Posterior cingulate gyrus (tissue), 11 donors: ENCODE measurements around the gene E2F2.
A peak's percentile ranks its signal among the peaks of the same experiment; 100 is the strongest.

ENCODE experiments used
- DNase-seq, 10 donors: peaks; one replicate each; pipeline versions ENCODE4 v3.0.0 to v3.0.0-alpha.2; 2020 to 2021; ENCODE audit warnings: mixed read lengths in 3 of 10
- intact Hi-C: fragments of 100-400 bp; cut with DNase I; formaldehyde crosslinking; loops from one replicate; pipeline ENCODE4 v1.15.1; 2023

Gene E2F2

GRCh38 chr1:23563755-23564374 is 32.8 kb upstream of the E2F2 start:
- DNase-seq = peak in 2 of 10 donors; percentile 14 to 41
- intact Hi-C loops = no loop called here

GRCh38 chr1:23563003-23563402 is 32.0 kb upstream of the E2F2 start:
- peak in 2 of 10 donors; percentile 26 to 57 for DNase-seq
- intact Hi-C loops = no loop called here

- intact Hi-C loops = no loop called here
- peak; percentile 79 to 98 (median 87) for DNase-seq
These were observed 31.3 kb upstream of the E2F2 start for GRCh38 chr1:23562137-23562876.

DNA sequence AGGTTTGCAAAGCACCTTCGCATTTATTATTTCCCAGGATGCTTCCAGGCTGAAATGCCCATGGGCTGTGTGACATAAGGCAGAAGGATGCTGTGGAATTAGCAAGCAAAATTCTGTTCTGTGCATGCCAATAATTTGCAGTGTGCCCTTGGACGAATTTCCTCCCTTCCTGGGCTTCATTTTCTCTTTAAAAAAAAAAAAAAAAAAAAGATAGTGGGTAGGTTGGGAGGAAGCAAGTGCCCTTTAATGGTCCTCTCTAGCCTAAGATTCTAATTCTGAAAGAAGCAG is 30.7 kb upstream of the E2F2 start:
- intact Hi-C loops = no loop called here

GRCh38 chr1:23561076-23561812 is 30.2 kb upstream of the E2F2 start:
- intact Hi-C loops = no loop called here
- peak in 1 of 10 donors; percentile 3 for DNase-seq

More for the DNA sequence above, 30.7 kb upstream of the E2F2 start:
- no peak for DNase-seq

DNA sequence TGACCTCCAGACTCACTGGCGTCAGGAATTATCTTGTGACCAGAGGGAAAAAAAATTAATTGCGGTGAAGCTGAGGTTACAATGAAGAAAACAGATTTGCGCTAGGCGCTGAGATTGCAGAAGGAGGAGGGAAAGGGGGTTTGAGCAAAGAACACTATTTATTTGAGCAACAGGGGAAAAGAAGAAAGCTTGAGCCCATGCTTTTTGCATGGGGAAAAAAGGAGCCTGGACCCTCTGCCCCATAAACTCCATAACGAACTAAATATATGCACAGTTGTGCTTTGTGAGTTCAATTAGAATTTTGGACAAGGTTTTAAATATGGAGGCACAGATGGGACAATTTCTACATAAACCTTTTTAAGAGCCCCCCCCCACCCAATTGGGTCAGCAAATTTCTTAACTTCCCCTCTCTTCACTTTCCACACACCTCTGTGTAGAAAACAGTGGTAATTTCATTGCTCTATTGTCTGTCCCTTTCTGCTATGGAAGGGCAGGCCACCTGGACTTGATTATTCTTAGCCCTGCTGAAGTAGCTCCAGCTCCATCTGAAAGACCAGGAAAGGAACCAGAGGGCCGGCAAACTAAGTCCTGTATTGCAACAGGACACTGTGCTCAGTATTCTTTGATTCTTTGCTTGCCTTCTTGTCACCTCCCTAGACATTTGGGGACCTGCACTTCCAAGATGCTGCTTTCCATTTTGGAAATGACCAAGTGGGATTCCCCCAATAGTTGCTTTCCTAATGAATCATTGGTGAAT is 29.1 kb upstream of the E2F2 start:
- intact Hi-C loops = no loop called here
- peak in 1 of 10 donors; percentile 5 for DNase-seq

GRCh38 chr1:23559136-23559984 is 28.3 kb upstream of the E2F2 start, which contains the start of gene ID3:
Gene ID3, minus strand, starts transcription at chr1:23559501. Its CDS starts 75 bp downstream, at chr1:23559426.
- intact Hi-C loops = no loop called here

GRCh38 chr1:23558872-23559135 is 27.8 kb upstream of the E2F2 start:
- intact Hi-C loops = no loop called here
- DNase-seq = no peak

More at GRCh38 chr1:23559136-23559984, 28.3 kb upstream of the E2F2 start, which contains the start of gene ID3:
- peak; percentile 78 to 98 (median 86) for DNase-seq

DNA sequence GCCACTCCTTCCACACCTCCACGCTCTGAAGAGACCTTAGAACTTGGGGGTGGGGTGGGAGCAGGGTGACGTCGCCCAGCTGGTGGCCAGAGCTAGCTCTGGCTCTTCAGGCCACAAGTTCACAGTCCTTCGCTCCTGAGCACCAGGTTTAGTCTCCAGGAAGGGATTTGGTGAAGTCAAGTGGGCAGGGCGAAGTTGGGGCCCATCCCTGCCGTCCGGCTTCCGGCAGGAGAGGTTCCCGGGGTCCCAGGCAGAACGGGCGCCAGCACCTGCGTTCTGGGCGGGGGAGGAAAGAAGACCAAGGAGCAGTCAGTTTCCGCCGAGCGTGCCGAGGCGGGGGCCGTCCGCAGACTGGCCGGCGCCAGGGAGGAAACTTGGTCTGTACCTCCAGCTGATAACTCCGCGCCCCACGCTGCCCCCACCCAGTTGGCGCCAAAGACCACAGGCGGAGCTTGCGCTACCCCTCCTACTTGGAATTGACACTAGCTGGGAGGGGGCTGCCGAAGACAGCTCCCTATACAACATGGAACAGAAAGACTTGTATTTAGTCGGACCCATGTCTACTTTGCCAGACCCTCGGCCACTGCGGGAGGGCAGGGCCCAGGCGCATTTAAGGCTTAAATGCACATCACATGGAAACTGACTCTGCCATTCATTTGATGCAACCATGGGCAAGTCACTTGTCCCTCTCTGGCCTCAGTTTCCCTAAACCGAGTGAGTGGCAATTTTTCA is 27.3 kb upstream of the E2F2 start:
- peak in 2 of 10 donors; percentile 82 to 85 for DNase-seq
- intact Hi-C loops = no loop called here

DNA sequence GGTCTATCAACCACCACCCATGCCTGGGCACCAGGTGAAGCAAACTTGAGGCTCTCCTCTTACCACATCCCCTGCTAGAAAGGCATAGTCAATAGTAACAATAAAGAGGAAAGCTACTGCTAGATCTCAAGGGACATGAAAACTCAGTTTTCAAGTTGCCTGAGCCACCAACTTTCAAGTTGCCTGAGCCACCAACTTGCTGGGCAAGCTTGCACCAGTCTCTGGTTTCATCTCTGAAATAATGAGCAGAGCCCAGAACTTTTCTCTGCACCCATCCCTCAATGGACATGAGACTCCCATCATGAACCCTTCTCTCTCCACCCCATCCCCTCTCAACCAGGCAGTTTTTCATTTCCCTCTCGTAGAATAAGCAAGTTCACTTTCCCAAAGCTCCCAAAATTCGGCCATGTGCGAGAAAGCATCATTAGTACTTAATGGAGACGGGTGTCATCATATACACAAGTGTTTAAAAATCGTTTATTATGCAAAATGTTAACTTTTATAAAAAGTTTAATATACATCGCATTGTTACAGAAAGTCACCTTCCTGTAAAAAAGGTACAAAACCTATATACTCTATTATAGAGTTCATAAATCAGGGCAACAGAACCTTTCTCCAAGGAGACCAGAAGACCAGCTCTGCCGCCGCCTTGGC is 26.6 kb upstream of the E2F2 start:
- intact Hi-C loops = no loop called here
- DNase-seq = peak in 1 of 10 donors; percentile 32

DNA sequence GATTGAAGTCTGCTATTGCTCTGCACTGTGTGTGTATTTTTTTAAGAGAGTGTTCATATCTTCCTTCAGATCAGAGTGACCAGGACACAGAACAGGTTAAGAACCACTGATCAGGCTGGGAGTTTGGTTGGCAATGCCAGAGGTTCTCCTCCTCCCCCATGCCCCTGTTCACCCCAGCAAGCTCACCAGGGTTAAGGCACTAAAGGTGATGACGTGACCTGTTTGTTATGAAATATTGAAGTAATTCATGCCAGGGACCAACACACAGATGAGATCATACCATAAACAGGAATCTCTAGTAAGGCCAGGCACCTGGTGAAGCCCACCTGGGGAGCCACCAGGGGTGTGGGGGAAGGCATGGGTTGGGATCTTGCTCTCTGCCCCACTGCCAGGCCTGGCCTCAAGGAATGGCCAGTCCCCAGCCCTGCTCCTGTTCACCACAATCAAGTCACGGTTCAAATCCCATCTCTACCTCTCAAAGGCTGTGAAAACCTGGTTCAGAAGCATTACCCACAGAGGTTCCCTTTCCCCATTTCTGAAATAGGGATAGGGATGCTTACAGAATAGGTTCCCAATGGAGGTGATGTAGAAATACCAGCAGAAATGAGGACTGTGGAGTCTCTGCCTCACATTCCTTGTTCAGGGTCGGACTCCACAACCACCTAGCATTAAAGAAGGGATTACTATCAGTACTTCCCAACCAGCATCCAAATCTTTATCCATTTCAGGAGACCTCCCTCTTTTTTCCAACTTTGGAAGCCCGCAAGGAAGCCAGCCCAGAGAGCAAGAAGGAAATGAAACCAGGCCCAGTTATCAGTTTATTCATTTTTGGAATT is 25.8 kb upstream of the E2F2 start:
- intact Hi-C loops = no loop called here
- peak in 1 of 10 donors; percentile 57 for DNase-seq

GRCh38 chr1:23555986-23556634 is 25.1 kb upstream of the E2F2 start:
- intact Hi-C loops = no loop called here
- DNase-seq = peak in 1 of 10 donors; percentile 10

- intact Hi-C loops = no loop called here
These were observed 24.4 kb upstream of the E2F2 start for GRCh38 chr1:23555270-23555985.

GRCh38 chr1:23554481-23555269 is 23.6 kb upstream of the E2F2 start:
- intact Hi-C loops = no loop called here
- peak; percentile 62 to 97 (median 80) for DNase-seq

More at GRCh38 chr1:23555270-23555985, 24.4 kb upstream of the E2F2 start:
- peak in 1 of 10 donors; percentile 43 for DNase-seq

GRCh38 chr1:23554127-23554480 is 23.1 kb upstream of the E2F2 start:
- DNase-seq = peak in 1 of 10 donors; percentile 75
- intact Hi-C loops = no loop called here
